Measurements from ENCODE around the gene D2HGDH.

DNA sequence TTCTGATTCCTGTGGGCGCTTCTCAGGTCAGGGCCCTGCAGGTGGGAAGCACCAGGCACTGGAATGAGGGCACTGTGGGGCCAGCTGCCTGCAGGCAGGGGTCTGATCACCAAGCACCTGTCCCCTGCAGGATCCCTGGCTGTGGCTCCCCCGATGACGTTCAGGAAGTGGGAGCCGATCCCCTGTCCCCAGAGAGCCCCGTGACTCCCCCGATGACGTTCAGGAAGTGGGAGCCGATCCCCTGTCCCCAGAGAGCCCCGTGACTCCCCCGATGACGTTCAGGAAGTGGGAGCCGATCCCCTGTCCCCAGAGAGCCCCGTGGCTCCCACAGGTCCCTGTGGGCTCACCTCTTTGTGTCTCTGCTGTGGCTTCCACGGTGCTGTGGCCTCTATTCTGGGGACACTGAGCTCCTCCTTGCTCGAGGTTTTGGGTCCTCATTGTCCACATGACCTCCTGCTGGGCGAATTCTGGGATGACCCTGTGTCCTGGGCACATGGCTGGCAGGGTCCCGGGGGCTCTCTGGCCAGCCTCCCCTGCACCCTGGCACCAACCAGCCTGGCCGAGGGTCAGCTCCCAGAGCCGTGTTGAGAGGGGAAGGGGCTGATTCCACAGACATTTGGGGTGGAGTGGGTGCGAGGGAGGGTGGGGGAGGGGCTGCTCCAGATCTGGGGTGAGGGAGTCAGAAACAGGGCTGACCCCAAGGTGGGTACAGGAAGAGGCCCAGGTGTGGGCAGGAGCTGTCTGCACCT, 79.4 kb downstream of the D2HGDH start:
- no peak for TF ChIP-seq POLR2AphosphoS5 (IDR thresholded peaks at IDR 0.05; ENCODE audit: low read depth, low read length)
- no peak for TF ChIP-seq POLR2A (IDR thresholded peaks at IDR 0.05; ENCODE audit: low read depth, low read length)
- no peak for TF ChIP-seq SPI1 (IDR thresholded peaks at IDR 0.05; ENCODE audit: low read depth, low read length)
